NCI-H1417 (cell line): ENCODE data around the gene EIF3D.

ENCODE experiments used
- DNase-seq, 3 experiments: peaks; one replicate each; lab custom pipeline; 2025; lab: John Stamatoyannopoulos, UW

The EIF3D gene

DNA sequence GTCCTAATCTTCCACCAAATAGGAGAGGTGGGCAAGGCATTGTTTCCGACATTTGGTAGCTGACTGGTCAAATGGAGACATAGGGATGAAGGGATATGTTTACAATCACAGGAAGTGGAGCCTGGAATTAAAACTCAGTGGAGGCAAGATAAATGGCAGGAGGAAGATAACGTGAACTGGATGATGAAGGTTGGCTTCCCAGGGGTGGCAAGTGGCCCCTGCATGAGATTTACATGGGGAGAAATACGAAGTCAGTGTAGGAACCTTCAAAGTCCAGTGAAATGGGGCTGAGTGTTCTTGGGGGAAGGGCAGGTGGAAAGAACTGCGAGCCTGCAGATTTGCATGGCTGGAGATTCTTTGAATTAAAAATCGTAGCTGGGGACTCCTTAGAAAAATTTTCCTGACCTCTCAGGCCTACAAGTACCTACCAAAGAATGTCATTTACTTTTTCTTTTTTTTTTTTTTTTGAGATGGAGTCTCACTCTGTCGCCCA, 21.4 kb downstream of the EIF3D start:
- DNase-seq, result no peak

DNA sequence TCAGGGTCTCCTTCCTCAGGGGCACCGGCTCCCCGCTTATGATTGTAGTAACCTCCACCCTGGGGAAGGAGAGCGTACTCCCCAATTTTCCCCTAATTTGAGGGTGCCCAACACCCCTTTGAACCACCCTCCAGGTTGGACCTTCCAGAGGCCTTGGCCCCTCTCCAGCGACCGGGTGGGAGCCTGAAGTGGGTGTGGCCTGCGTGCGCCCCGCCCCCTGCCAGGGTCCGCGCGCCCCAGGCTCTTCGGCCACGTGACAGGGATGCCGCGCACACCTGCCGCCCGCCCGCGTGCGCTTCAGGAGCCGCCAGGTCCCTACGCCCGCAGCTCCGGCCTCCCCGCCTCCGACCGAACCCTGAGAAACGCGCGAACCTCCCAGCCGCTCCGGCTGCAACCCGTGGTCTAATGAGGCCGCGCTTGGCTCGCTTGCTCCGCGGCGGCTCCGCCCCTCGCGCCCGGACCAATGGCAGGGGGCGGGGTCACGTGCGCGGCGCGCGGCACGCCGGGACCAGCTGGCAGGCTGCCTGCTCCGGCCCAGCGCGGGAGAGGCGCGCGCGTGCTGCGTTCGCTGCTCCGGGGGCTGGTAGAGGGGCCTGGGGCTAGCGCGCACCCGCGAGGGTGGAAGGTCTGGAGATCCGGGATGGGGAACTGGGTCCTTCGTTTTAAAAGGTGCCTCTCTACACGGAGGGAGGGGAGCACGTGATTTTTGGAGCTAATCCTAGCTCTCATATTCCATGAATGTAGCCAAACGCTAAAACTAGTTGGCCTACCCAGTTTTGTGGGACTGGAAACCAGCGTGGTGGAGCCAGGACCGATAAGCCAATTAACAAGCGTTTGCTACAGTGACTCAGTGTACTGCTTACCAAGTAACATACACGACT, 22.1 kb downstream of the EIF3D start, which contains the start of gene FOXRED2:
FOXRED2 (minus strand) TSS at position 404 of the 881 bp plus-strand sequence. CDS start 618 bp downstream, outside the sequence.
- DNase-seq, result peak; percentile 77 to 93 (median 90)

DNA sequence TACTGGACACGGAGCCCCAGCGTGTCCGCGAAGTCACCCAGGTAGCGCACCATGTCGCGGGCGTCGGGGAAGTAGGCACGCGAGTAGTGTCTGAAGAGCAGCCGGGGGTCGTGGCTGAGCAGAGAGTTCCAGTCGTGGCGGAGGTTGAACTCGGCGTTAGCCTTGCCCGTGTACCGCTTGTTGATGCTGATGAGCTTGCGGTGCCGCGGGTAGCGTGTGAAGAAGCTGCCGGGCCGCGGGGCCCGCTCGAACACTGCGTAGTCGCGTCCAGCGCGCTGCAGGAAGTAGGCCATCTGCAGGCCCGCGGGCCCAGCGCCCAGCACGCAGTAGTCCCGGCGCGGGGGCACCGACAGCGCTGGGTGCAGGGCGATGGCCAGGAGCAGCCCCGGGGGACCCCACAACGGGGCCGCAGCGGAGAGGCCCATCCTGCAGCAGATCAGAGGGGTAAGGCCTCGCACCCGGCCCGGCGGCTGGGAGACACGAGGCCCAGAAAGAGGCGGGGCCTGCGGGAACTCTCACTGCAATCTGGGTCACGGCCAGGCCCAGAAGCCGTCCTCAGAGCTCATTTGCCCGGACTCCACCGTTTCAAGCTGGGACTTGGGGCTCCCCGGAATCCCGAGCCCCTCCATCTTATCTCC, 22.8 kb downstream of the EIF3D start:
- peak in 2 of 3 experiments; percentile 62 to 64 for DNase-seq

DNA sequence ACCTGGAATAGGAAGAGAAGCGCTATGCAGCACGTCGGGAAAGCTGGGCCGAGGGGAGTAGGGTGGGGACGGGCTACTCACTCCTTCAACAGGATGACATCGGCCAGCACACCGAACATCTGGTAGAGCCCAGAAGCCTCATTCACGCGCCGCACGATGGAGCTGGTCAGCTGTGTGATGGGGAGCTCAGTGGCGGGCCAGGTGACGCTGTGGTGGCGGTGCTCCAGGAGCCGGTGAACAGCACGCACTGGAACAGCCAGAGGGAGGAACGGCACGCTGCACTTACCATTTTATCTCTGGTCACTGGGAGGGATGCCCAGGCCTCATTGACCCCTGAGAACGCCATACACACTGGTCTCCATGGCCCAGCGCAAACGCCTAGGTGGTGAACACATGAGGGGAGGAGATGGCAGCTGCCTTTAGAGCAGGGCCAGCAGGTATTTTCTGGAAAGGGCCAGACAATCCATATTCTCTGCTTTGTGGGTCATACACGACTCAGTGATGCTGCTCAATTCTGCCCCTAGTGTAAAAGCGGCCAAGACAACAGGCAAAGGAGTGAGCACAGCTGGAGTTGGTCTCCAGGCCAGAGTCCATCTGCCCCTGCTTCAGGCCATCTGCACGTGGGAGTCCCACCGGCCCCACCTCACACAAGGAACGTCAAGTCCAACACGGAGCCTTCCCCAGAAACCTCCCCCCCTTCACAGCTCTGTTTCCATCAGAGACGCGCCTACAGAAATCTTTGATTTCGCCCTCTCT, 30.9 kb downstream of the EIF3D start:
- no peak for DNase-seq

DNA sequence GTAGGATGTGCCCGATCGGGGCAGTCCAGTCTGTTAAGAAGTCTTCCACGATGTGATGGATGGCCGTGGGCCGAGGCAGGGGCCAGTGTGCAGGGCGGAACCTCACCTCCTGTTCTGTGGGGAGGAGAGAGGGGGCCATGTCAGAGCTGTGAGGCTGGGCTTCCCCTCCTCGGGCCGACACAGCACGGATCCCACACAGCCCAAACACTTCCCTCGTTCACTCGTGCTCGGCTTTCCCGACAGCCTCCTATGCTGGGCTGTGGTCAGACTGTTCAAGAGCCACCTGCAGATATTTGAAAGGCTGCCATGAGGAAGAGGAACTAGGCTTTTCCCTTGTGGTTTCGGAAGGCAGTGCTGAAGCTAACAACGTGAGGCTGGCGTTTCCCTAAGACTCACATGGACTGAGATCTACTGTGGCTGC, 35.3 kb downstream of the EIF3D start:
- DNase-seq, result no peak

DNA sequence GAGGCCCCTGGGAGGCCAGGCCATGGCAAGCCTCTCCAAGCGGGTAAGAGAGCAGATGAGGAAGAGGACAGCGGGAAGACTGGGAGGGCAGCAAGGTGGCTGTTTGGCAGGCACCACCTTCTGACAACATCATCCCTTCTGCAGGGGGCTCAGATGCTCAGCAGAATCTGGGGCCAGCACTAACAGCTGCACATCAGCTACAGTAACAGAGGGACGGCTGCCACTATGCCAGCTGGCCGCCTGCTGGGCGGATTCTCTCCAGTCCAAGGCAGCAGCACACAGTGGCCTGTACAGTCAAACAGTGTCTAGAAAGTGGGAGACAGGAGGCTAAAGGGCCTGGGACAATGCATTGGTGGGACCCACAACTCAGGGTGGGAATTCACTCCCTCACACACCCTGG, 36.9 kb downstream of the EIF3D start:
- no peak for DNase-seq

DNA sequence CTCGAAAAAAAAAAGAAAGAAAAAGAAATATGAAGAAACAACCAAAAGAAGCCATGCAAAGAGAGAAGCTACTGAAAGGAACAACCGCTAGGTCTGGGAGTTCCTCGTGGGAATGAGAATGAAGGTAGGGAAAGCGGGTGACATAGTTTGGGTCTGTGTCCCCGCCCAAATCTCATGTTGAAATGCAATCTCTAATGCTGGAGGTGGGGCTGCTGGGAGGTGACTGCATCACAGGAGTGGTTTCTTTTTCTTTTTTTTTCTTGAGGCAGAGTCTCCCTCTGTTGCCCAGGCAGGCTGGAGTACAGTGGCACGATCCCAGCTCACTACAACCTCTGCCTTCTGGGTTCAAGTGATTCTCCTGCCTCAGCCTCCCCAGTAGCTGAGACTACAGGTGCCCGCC, 37.8 kb downstream of the EIF3D start:
- DNase-seq, result no peak

DNA sequence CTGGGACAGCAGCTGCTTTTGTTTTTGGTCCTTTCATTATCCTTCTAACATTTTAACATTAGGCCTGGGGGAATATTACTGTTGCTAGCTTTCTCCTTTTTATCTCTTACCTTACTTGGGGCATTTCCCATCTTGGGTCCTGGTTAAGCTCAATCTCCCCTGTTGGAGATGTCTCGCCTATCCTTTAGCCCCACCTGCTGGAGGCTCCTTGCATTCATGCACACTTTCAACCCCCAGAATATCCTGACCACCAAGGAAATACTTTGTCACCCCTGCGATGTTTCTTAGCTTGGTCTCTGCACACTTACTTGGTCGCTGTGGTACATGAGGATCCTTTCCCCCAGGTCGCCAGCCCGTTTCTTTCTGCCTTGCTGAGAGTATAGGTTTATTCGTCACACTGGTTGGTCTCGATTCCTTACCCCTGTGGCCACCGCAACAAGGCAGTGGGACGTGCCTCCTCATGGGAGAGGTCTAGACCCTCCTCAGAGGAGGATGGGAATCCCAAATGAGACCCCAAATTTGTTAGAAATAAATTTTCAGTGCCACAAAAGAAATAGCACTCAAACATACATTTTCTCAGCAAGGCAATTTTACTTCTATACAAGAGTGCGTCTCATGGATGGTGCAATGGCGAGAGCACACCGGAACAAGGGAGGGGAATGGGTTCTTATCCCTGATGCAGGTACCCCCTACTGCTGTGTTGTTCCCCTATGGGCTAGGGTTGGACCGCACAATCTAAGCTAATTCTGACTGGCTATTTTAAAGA, 42.2 kb downstream of the EIF3D start:
- DNase-seq, result peak; percentile 2 to 11 (median 9)

DNA sequence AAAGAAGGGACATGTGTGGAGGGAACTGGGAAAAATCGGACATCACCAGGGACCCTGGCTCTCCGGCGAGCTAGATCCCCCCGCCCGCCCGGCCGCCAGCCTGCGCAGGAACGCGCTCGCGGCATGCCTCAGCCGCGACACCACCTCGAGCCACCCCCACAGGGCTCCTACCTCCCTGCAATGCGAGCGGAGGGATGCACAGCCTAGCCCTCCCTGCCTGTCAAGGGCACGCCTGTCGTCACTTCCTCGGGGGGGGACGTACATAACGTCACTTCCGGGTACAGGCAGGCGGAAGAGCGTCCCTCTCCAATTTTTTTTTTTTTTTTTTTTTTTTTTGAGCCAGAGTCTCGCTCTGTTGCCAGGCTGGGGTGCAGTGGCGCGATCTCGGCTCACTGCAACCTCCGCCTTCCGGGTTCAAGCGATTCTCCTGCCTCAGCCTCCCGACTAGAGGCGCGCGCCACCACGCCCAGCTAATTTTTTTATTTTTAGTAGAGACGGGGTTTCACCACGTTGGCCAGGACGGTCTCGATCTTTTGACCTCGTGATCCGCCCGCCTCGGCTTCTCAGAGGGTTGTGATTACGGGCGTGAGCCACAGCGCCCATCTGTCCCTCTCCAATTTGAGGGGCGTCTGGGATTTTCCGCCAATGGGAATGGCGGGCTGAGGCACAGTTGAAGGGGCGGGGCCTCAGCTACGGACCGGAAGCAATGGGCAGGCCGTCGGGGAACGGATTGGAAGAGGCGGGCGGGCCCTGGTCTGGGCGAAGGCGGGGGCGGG, 47.4 kb downstream of the EIF3D start, which contains the start of gene TXN2:
TXN2 (minus strand) TSS at position 248 of the 776 bp plus-strand sequence. CDS start 803 bp downstream, outside the sequence.
- peak; percentile 85 to 94 (median 85) for DNase-seq

DNA sequence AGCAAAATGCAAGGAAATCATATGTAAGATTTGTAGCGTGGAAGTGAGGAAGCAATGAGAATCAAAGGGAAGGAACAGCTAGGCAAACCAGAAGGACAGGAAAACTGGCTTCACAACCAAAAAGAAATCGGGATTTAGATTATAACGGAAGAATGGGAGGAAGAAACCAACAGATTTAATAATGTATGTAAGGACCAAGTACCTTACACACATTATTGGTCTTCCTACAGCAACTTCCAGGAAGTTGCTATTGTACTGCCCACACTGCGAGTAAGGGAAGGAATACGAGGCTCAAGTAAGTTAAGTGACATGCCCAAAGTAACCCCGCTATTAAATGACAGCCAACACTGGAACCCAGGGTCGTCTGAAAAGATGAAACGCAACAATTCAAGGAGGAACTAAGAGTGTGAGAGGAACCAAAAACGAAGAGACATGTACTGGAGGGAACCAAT, 48.0 kb downstream of the EIF3D start:
- no peak for DNase-seq

DNA sequence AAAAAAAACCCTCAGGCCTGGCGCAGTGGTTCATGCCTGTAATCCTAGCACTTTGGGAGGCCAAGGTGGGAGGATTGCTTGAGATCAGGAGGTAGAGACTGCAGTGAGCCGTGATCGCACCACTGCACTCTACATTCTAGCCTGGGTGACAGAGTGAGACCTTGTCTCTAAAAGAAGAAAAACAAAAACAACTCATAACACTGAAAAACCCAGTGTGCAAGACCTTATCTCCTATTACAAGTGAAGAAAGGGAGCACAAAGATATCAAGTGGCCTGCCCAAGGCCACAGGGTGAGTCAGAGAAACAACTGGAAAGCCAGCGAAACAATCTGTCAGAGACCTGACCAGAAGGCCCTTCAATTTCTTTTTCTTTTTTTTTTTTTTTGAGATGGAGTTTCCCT, 50.0 kb downstream of the EIF3D start:
- no peak for DNase-seq

DNA sequence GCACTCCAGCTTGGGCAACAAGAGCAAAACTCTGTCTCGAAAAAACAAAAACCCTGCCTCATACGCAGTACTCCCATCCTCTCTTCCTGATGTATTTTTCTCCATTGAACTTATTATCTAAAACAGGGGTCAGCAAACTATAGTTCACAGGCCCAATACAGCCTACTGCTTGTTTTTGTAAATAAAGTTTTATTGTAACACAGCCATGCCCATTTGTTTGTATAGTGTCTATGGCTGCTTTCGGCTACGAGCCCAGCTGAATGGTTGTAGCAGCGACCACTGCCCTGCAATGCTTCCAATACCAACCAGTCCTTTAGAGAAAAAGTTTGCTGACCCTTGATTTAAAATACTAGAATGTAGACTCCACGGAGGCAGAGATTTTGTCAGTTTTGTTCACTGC, 53.6 kb downstream of the EIF3D start:
- no peak for DNase-seq

DNA sequence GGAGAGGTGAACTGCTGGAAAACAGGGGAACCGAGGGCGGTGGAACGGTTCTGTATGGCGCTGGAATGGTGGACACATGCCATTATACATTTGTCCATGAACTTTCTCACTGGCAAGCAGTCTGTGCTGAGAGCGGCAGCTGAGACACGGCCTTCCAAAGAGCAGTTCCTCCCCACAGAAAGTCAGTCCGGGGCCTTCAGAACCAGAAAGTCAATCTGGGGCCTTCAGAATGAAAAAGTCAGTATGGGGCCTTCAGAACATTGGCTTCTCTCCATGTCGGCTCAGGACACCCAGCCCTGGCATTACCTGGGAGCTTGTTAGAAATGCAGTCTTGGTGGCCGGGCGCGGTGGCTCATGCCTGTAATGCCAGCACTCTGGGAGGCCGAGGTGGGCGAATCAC, 56.3 kb downstream of the EIF3D start:
- no peak for DNase-seq

DNA sequence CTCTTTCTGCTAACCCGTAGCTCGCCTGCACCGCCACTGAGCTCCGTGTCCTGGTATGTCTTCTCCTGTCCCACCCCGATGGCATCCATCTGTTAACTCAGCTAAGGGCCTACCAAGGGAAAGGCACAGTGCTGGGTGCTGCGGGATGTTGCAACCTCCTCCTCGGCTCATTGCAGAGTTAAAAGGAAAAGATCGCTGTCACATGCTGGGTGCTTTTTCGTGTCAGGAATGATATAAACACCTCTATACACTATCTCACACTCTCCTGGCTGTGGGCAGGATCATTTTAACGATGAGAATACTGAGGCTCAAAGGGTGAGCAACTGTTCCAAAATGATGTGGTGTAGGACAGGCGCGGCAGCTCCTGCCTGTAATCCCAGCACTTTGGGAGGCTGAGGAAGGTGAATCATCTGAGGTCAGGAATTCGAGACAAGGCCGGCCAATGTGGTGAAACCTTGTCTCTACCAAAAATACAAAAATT, 57.6 kb downstream of the EIF3D start:
- no peak for DNase-seq

DNA sequence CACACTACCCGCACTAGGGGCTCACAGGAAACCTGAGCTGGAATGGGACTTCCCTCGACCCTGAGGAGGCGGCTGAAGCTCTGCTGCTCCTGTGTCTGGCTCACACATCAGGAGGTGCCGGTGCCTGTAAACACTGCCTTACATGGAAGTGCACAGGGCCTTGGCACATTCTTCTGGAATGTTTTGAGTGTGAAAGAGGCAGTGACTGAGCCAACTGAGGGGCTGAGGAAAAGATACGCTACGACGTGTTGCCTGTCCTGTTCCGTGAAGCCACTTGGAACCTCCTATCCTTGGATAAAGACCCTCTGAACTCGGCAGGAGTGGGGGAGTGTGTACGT, 58.0 kb downstream of the EIF3D start:
- no peak for DNase-seq

DNA sequence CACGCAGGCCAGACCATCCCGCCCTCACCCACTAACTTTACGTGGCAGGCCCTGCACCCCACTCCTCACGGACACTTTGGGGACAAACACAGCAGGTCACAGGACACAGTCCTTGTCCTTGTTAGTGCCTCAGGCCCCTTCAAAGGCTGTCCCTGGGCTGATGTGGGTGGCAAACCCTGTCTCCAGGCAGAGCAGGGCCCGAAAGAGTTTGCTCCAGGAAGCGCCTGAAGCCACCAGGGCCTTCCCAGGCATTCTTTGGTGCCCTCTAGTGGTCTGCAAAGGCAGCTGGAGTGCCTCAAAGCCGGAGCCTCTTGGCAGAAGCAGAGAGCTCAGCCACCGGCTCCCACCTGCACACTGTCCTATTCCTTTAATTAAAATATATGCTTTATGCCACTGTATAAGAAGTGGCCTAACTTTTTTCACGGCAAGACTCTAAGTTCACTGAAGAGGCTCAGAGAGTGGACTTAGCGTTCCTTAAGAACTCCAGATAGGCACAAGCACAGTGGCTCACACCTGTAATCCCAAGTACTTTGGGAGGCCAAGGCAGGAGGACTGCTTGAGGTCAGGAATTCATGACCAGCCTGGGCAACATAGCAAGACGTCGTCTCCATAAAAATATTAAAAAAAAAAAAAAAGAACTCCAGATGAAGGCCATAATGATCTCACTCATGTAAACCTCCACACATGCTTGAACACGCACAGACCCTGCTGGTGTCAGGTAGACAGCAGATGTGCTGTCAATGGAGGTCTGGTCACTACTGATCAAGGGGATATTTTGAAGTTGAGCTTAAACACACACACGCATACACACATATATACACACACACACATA, 58.6 kb downstream of the EIF3D start:
- peak; percentile 55 to 80 (median 57) for DNase-seq

DNA sequence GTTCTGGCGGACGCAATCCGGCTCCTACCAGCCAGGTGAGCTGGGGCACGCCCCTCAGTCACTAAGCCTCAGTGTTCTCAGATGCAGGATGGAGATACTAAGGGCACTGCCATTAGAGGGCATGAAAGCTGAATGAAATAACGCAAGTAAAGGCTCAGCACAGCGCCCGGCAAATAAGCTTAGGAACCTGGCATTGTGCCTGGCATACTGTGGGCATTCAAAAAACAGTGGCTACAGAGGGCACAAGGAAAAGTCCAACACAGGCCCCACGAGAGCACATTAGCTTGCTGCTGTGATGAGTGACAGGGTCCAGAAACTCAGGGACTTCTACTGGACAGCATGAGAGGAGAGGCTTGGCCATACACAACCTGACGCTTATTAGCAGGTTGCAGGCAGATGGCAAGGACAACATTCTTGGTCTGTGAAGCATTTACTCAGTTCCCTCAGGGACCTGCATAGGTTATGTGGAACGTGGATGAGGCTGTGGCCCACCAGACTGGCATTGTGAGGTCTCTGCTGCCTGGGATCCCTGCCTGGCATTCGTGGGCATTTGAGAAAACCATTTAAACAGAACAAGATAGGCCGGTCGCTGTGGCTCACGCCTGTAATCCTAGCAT, 59.8 kb downstream of the EIF3D start:
- DNase-seq, result no peak

DNA sequence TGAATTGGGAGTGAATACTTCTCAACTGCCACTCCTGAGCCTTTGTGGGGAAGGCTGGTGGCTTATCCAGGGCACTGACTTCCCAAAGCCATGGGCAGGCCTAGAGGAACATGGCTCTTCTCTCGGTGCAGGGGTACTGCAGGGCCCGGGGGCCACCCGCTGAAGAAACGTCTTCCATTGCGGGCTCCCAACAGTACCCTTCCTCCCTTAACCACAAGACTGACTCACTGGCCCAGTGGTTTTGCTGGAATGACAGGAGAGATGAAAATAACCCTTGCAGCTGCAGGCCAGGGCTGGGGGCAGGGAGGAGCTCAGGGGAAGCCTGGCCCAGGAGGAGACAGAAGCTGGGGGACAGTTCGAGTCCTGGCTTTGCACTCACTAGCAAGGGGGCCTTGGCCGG, 61.0 kb downstream of the EIF3D start:
- DNase-seq, result no peak
